Measurements from ENCODE around the gene DHRS7B.

Gene DHRS7B

DNA sequence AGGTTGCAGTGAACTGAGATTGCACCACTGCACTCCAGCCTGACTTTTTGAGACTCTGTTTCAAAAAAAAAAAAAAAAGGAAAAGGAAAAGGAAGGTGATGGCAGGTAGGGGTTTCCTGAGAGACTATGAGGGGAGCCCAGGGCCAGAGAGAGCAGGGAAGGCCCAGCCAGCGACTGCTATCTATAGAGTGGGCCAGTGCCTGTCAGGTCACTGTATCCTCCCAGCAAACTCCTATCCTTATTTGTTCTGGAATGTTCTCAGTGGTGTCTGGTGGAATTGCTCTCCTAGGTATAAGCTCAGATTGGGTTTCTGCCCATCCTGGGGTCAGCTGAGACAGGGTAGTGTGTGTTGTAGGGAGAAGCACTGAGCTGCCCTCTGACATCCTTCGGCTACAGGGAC, 102.1 kb downstream of the DHRS7B start:
- H3K4me3 ChIP-seq (ENCODE audit: low read depth, low read length) = no peak overlapping the region
- TF ChIP-seq, protein P1, sequence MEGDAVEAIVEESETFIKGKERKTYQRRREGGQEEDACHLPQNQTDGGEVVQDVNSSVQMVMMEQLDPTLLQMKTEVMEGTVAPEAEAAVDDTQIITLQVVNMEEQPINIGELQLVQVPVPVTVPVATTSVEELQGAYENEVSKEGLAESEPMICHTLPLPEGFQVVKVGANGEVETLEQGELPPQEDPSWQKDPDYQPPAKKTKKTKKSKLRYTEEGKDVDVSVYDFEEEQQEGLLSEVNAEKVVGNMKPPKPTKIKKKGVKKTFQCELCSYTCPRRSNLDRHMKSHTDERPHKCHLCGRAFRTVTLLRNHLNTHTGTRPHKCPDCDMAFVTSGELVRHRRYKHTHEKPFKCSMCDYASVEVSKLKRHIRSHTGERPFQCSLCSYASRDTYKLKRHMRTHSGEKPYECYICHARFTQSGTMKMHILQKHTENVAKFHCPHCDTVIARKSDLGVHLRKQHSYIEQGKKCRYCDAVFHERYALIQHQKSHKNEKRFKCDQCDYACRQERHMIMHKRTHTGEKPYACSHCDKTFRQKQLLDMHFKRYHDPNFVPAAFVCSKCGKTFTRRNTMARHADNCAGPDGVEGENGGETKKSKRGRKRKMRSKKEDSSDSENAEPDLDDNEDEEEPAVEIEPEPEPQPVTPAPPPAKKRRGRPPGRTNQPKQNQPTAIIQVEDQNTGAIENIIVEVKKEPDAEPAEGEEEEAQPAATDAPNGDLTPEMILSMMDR (conservative IDR thresholded peaks at IDR 0.05; ENCODE audit: low read depth, low read length) = no peak
- no peak for DNase-seq (ENCODE audit: low read depth)

DNA sequence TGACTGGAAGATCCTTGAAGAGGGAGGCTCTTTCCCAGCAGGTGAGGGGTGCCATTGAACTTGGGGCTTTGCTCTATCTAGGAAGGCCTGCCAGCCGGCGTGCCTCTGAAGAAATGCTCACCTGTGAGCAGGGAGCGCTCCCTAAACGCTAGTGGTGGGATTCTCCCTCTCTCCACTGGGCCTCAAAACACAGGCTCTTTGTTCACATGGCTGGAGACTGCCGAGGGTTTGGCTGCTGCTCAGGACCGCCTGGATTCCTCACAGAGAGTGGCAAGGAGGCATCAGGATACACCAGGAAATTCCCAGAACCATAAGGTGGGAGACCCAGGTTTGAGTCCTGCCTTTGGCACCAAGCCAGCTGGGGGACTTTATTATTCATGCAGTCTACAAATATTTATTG, 104.8 kb downstream of the DHRS7B start:
- DNase-seq (ENCODE audit: low read depth) = no peak
- TF ChIP-seq, protein P1 (conservative IDR thresholded peaks at IDR 0.05; ENCODE audit: low read depth, low read length) = no peak
- H3K4me3 ChIP-seq (ENCODE audit: low read depth, low read length) = no peak overlapping the region

DNA sequence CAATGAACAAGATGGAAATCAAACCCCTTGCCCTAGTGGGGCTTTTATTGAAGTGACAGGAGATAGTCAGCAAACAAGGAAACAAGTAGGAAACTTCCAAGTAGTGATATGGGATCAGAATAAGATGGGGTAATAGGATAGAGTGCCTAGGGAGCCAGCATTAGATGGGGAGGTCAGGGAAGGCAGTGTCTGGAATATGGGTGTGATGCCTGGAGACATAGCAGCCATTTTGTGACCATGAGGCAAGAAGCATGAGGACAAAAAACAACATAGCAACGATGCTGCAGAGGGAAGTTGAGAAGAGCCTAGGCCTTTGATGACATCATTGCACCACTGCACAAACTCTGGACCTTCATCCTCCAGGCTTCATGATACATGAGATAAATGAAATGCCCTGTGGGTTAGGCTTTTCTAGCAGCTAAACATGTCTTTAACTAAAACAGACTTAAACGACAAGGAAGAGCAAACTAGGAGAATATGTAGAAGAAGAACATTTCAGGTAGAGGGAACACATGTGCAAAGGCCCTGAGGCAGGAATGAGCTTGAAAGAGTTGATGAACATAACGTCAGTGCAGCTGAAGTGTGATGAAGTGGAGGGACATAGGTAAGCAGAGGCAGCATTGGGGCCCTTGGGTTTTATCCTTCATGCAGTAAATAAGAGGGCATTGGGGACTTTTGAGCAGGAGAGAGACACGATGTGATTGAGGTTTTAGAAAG, 105.4 kb downstream of the DHRS7B start:
- H3K4me3 ChIP-seq (ENCODE audit: low read depth, low read length) = no peak overlapping the region
- no peak for DNase-seq (ENCODE audit: low read depth)
- TF ChIP-seq, protein P1 (conservative IDR thresholded peaks at IDR 0.05; ENCODE audit: low read depth, low read length) = no peak

DNA sequence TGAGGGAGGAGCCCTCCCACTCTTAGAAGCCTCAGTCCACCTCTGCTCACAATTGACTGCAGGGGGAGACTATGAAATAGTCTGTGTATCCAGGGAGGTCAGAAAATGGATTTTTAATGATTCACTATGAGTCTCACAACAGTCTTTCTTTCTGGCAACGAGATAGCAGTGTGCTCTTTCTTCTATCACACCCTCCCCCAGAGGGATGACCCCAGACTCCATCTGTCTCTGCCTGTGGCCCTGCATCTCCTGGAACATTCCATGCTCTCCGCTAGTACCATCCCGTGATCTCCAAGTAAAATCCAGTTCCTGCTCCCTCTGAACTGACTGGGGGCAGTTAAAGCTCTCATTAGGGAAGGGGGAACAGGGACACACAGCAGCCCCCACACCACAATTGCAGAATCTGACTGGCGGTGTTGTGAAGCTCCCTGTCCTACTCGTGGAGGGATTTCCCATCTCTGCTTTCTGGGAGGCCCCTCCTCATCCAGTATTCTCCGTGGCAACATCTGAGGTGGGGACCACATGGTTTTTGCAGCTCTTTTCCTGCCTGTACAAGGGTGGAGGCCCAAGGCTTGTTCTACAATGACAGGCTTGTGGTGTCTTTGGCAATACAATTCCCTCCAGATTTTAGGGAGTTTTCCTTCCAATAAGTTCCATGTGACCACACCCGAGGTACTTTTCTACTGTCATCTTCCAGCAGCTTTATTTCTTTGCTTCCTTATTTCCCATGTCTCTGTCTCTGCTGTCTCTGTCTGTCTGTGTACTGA, 107.0 kb downstream of the DHRS7B start:
- H3K4me3 ChIP-seq (ENCODE audit: low read depth, low read length) = no peak overlapping the region
- no peak for DNase-seq (ENCODE audit: low read depth)

DNA sequence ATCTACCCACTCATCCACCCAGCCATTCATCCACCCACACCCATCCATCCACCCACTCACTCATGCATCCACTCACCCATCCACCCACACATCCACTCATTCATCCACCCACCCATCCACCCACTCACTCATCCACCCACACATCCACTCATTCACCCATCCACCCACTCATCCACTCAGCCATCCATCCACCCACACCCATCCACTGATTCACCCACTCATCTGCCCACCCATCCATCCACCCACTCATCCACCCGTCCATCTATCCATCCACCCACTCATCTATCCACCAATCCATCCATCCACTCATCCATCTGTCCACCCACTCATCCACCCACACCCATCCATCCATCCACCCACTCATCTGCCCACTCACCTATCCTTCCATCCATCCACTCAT, 109.2 kb downstream of the DHRS7B start:
- TF ChIP-seq, protein P1 (conservative IDR thresholded peaks at IDR 0.05; ENCODE audit: low read depth, low read length) = no peak
- DNase-seq (ENCODE audit: low read depth) = no peak
- H3K4me3 ChIP-seq (ENCODE audit: low read depth, low read length) = no peak overlapping the region

More for the DNA sequence above, 107.0 kb downstream of the DHRS7B start:
- TF ChIP-seq, protein P1 (conservative IDR thresholded peaks at IDR 0.05; ENCODE audit: low read depth, low read length) = no peak

DNA sequence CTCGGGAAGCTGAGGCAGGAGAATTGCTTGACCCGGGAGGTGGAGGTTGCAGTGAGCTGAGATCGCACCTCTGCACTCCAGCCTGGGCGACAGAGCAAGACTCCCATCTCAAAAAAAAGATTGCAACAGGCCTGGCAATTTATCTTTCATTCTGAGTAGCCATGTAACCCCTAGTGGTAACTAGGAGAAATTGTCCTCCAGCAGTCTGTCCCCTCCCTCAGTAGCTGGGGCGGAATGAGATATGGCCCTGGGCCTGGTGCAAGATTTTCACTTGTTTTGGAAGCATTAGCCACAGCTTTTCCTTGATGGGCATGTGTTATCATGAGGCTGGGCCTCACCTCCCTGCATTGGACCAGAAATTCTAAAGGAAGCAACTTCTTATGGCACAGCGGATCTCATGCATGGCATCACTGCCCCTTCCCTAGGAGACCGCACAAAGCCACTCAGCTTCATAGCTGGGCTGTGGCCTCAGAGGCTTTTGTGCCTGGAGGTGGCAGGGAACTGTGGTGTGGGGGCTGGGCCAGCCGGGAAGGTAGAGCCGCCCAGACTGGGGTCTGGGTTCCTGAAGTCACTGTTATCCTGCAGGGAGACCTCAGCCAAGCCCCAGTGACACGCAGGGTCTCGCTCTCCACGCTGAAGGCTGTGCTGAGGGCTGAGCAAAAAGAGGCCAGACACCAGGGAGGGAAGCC, 113.1 kb downstream of the DHRS7B start:
- TF ChIP-seq, protein P1 (conservative IDR thresholded peaks at IDR 0.05; ENCODE audit: low read depth, low read length) = peak; percentile 67
- DNase-seq (ENCODE audit: low read depth) = peak; percentile 57
- no peak overlapping the region for H3K4me3 ChIP-seq (ENCODE audit: low read depth, low read length)
